Measurements from ENCODE around the gene UBXN1. TPM values are rescaled to one million over a fixed set of nuclear protein-coding genes. Genes with fewer than 3 reads are reported as not detected.

The UBXN1 gene
- total RNA-seq, 1 donor from 2014 or later = 84.8 TPM

- DNase-seq (ENCODE audit: low spot score in 2 of 2) = no peak
- FAIRE-seq = no peak
Observed at GRCh38 chr11:62648185-62648966, 30.5 kb downstream of the UBXN1 start.

DNA sequence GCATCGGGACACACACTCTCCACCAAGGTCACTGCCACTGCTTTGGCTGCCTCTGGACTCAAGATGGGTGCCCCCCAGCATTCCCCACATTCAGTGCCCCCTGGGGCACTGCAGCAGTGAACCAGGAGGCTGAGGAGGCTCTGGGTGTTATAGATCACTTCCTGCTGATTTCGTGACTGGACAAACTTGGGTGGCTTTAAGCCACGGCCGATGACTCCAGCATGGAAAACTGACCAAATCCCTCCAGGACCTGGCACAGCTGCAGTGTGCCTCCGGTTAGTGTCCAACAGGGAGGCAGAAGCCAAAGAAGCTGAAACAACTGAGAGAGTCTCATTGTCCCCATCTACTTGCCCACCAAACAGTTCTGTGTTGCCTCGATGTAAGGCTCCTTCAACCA lies 31.3 kb downstream of the UBXN1 start:
- FAIRE-seq (no peak), DNase-seq (ENCODE audit: low spot score in 2 of 2) (no peak)

GRCh38 chr11:62646825-62647608 lies 31.9 kb downstream of the UBXN1 start:
- DNase-seq (ENCODE audit: low spot score in 2 of 2) (no peak), FAIRE-seq (no peak)

- FAIRE-seq = peak; percentile 55
- peak; percentile 99 to 100 for DNase-seq (ENCODE audit: low spot score in 2 of 2)
Observed at GRCh38 chr11:62645946-62646824, 32.7 kb downstream of the UBXN1 start, which contains the start of gene GANAB. Gene GANAB (minus strand): TSS chr11:62646613. CDS start chr11:62646599, 14 bp downstream.

DNA sequence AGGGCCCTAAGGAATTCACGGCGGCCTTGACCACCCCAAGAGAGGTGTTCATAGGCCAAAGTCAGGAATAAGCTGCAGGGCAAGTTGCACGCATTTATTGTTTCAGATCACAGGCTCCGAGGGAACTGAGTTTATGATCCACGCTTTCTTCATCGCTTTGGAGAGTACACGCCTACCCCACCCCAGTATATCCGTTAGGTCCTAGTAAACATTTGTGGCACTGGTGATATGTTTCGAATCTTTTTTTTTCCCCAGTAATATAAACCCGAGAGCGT lies 33.3 kb downstream of the UBXN1 start:
- no peak for DNase-seq (ENCODE audit: low spot score in 2 of 2)
- no peak for FAIRE-seq

DNA sequence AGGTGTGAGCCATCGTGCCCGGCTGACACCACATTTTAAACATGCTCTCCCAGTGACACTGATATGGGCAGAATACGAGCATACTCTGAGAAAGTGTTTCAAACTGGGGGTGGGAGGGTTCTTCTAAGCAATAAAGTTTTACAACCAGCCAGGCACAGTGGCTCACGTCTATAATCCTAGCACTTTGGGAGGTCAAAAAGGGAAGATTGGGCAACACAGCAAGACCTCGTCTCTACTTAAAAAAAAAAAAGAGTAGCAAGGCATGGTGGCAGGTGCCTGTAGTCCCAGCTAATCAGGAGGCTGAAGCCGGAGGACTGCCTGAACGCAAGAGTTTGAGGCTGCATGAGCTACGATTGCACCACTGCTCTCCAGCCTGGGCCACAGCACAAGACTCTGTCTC lies 34.7 kb downstream of the UBXN1 start:
- no peak for DNase-seq (ENCODE audit: low spot score in 2 of 2)
- no peak for FAIRE-seq

DNA sequence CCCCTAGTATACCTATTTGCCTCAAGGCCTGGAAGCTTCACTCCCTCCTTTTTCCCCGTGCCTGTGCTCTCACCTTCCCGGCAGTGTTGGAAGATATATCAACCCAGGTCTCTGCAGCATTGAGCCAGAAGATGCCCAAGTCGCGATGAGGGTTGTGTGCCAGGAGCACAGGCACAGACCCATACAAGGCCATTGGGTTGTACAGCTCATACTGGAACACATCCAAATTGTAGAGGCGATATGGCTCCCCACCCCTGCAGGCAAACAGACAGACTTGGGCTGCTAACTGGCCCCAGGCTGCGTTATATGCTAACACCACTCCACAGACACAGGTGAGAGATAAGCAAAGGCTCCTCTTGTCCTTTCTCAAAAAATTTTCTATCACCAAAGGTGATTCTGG lies 46.4 kb downstream of the UBXN1 start:
- FAIRE-seq (no peak), DNase-seq (ENCODE audit: low spot score in 2 of 2) (no peak)

- FAIRE-seq (no peak), DNase-seq (ENCODE audit: low spot score in 2 of 2) (no peak)
Observed at GRCh38 chr11:62627713-62628112, 51.2 kb downstream of the UBXN1 start.

Small RNA genes within 50 kb of the gene (small RNA-seq; reads per million reads assigned to genes)
- not detected for gene SNORA57

Other genes with a start within 250 kb of the UBXN1 start
- 15.9 TPM for gene AHNAK, start 132.3 kb downstream of the UBXN1 start, total RNA-seq
- gene EEF1G, start 105.2 kb downstream of the UBXN1 start, total RNA-seq = 1,985 TPM
- gene TUT1, start 87.5 kb downstream of the UBXN1 start, total RNA-seq = 4.5 TPM
- gene MTA2, start 77.2 kb downstream of the UBXN1 start, total RNA-seq = 154 TPM
- 4.9 TPM for gene EML3, start 66.3 kb downstream of the UBXN1 start, total RNA-seq
- gene ROM1, start 65.8 kb downstream of the UBXN1 start, total RNA-seq = 1.2 TPM
- 21.6 TPM for gene B3GAT3, start 57.1 kb downstream of the UBXN1 start, total RNA-seq
- 62.8 TPM for gene GANAB, start 32.5 kb downstream of the UBXN1 start, total RNA-seq
- 20.8 TPM for gene INTS5, start 25.8 kb downstream of the UBXN1 start, total RNA-seq
- 25.3 TPM for gene C11orf98, start 13.9 kb downstream of the UBXN1 start, total RNA-seq
- gene CSKMT, start 13.8 kb downstream of the UBXN1 start, total RNA-seq = 10.2 TPM
- gene UQCC3, start 7.4 kb downstream of the UBXN1 start, total RNA-seq = 5.7 TPM
- 3.3 TPM for gene LBHD1, start 6.8 kb downstream of the UBXN1 start, total RNA-seq
- 0.82 TPM for gene LRRN4CL, start 10.5 kb upstream of the UBXN1 start, total RNA-seq
- 149 TPM for gene BSCL2, start 28.4 kb upstream of the UBXN1 start, total RNA-seq
- gene GNG3, start 28.6 kb upstream of the UBXN1 start, total RNA-seq = 20.0 TPM
- 15.1 TPM for gene HNRNPUL2, start 48.4 kb upstream of the UBXN1 start, total RNA-seq
- 26.9 TPM for gene TTC9C, start 49.4 kb upstream of the UBXN1 start, total RNA-seq
- 17.1 TPM for gene ZBTB3, start 75.1 kb upstream of the UBXN1 start, total RNA-seq
- 59.9 TPM for gene POLR2G, start 82.5 kb upstream of the UBXN1 start, total RNA-seq
- 15.1 TPM for gene TAF6L, start 92.3 kb upstream of the UBXN1 start, total RNA-seq
- gene TMEM179B, start 108.3 kb upstream of the UBXN1 start, total RNA-seq = 17.1 TPM
- gene TMEM223, start 112.9 kb upstream of the UBXN1 start, total RNA-seq = 14.7 TPM
- 10.6 TPM for gene NXF1, start 126.4 kb upstream of the UBXN1 start, total RNA-seq
- gene STX5, start 153.0 kb upstream of the UBXN1 start, total RNA-seq = 31.0 TPM
- not detected for gene TEX54, start 153.8 kb upstream of the UBXN1 start, total RNA-seq
- gene WDR74, start 160.5 kb upstream of the UBXN1 start, total RNA-seq = 48.5 TPM
- 109 TPM for gene SLC3A2, start 201.8 kb upstream of the UBXN1 start, total RNA-seq
- 14.3 TPM for gene CHRM1, start 242.3 kb upstream of the UBXN1 start, total RNA-seq